ACC112 (cell line): ENCODE data around the gene CCDC197.

Experiments
- H2AFZ ChIP-seq: fragments of 200-600 bp; sonication (generic); one replicate; pipeline ENCODE4 v1.6.0; 2017; ENCODE audit warnings: antibody characterized with exemption, low read length; ENCODE audit not compliant: unreplicated experiment
- H3K27ac ChIP-seq: fragments of 200-600 bp; sonication (generic); 2 replicates; pipeline ENCODE4 v1.5.1; 2014; ENCODE audit warnings: low read depth, mild to moderate bottlenecking, antibody characterized with exemption, low read length, moderate library complexity
- H3K27me3 ChIP-seq: fragments of 200-600 bp; sonication (generic); 2 replicates; pipeline ENCODE4 v1.6.1; 2014; ENCODE audit warnings: mild to moderate bottlenecking, antibody characterized with exemption, low read length, moderate library complexity, mixed read lengths; ENCODE audit not compliant: insufficient read depth
- H3K36me3 ChIP-seq: fragments of 200-600 bp; sonication (generic); 2 replicates; pipeline ENCODE4 v1.6.1; 2016; ENCODE audit warnings: mild to moderate bottlenecking, antibody characterized with exemption, low read length, moderate library complexity, mixed read lengths; ENCODE audit not compliant: insufficient read depth
- H3K4me1 ChIP-seq: fragments of 200-600 bp; sonication (generic); one replicate; pipeline ENCODE4 v1.6.1; 2016; ENCODE audit warnings: low read length, mixed read lengths; ENCODE audit not compliant: insufficient read depth, unreplicated experiment, control insufficient read depth
- H3K4me3 ChIP-seq: fragments of 200-600 bp; sonication (generic); 2 replicates; pipeline ENCODE4 v1.5.1; 2014; ENCODE audit warnings: mild to moderate bottlenecking, low read depth, low read length
- H3K79me2 ChIP-seq: fragments of 200-600 bp; sonication (generic); one replicate; pipeline ENCODE4 v1.6.0; 2016; ENCODE audit warnings: low read length; ENCODE audit not compliant: control insufficient read depth, unreplicated experiment, insufficient read depth

CCDC197 gene

DNA sequence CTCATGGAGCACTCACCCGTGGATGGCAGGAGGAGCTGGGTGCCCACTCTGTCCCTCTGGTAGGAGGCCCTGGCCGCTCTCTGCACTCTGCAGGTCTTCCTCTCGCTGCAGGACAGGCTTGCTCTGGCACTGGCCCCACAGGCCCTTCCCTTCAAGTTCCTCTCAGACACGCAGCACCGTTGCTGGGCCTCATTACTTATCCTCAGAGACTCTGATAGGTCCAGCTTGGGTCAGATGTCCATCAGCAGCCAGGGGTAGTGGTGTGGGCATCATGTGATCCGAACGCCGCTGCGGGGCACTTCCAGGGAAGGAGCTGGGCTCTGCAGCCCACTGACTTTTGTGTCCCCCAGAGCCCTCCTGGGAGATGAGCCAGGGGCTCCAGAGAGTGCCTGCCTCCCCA, 40.9 kb downstream of the CCDC197 start:
- Histone ChIP-seq H3K4me3 (no peak overlapping the region), H3K4me1 (peaks cover 10% of the 10 kb centered on the region), H3K79me2 (no peaks in the 10 kb centered on the region), H3K27me3 (no peaks in the 10 kb centered on the region), H2AFZ (no peak overlapping the region), H3K36me3 (no peaks in the 10 kb centered on the region), H3K27ac (no peak overlapping the region)

DNA sequence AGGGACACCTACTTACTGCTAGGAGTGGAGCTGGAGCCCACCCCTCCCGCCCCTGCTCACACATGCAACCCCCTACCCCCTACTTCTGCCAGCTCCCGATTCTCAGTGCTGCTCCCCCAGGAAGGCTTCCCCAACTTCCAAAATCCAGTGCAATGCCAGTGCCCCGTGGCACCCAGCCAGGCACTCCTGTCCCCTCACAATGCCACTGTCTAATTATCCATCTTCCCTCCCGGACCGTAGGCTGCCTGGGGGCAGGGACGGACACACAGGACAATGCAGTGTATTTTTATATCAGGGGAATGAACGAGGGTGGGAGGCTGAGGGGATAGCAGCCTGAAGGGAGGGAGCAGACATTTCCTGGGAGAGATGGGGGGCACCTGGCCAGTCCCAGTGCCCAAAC, 41.4 kb downstream of the CCDC197 start:
- Histone ChIP-seq H3K4me3 (no peak overlapping the region), H2AFZ (no peak overlapping the region), H3K4me1 (peaks cover 15% of the 10 kb centered on the region), H3K36me3 (no peaks in the 10 kb centered on the region), H3K27me3 (no peaks in the 10 kb centered on the region), H3K27ac (no peak overlapping the region), H3K79me2 (no peaks in the 10 kb centered on the region)

DNA sequence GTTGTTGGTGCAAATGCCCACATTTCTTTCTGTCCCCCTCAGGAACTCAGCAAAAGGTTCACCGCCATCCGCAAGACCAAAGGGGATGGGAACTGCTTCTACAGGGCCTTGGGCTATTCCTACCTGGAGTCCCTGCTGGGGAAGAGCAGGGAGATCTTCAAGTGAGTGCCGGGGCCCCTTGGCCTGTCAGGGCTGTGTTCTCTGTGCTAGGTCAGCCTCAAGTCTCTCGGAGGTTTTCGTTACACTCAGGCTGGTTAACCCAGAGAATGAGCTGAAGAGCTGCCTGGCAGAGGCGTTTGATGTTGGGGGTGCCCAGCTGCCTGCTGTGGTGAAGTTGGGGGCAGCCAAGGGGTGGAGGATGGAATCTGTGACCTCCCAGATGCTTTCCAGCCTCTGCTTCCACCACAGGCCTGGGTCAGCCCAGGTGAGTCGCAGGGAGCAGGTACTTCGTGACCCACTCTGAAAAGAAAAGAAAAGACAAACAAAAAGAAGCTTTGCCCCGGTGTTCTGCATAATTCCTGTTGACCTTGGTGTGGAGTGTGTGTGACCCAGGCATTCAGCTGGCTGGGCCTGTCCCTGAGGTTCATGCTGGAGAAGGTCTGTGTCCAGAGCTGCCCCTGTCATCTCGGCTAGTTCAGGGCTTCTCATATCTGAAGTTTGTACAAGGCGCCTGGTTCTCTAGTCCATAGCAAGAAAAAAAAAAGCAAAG, 42.0 kb downstream of the CCDC197 start:
- H3K27ac ChIP-seq, result no peak overlapping the region
- H3K36me3 ChIP-seq, result no peaks in the 10 kb centered on the region
- H3K27me3 ChIP-seq, result no peaks in the 10 kb centered on the region
- no peak overlapping the region for H2AFZ ChIP-seq
- no peak overlapping the region for H3K4me3 ChIP-seq
- peaks cover 15% of the 10 kb centered on the region for H3K4me1 ChIP-seq
- no peaks in the 10 kb centered on the region for H3K79me2 ChIP-seq

DNA sequence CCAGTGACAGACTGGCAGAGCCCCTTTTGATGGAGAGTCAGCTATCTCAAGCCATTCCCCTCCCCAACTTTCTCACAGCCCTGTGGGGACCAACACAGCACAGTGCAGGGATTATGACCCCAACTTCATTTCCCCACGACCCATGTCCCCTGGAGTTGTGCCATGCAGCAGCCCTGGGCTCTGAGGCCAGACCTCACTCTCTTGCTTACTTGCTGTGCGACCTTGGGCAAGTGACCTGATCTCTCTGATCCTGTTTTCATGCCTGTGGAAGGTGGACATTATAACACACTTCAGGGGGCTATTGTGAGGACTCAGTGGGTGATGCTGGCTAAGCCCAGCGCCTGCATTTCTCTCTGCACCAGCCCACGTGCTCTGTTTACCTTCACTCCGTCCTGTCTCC, 43.1 kb downstream of the CCDC197 start:
- Histone ChIP-seq H3K4me1 (peaks cover 15% of the 10 kb centered on the region), H3K27me3 (no peaks in the 10 kb centered on the region)

DNA sequence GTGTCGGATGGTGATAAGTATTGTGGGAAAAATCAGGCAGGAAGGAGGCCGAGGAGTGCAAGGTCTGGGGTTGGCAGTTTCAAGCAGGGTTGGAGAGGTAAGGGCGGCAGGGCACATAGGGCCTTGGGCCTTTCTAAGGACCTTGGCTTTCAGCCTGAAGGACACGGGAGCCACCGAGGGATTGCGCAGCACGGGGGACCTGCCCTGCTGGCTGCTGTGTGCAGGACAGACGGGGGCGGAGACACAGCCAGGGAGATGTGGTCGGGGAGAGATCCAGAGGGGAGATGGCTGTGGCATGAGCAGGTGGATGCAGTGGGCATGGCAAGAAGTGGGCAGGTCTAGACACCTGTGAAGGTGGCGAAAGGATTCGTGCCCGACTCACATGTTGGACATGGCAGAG, 43.7 kb downstream of the CCDC197 start:
- H3K36me3 ChIP-seq, result no peaks in the 10 kb centered on the region
- H3K4me3 ChIP-seq, result no peak overlapping the region
- H3K27ac ChIP-seq, result no peak overlapping the region
- peaks cover 15% of the 10 kb centered on the region for H3K4me1 ChIP-seq
- H3K79me2 ChIP-seq, result no peaks in the 10 kb centered on the region
- no peak overlapping the region for H2AFZ ChIP-seq
- H3K27me3 ChIP-seq, result no peaks in the 10 kb centered on the region

More for the DNA sequence above, 43.1 kb downstream of the CCDC197 start:
- Histone ChIP-seq H3K36me3 (no peaks in the 10 kb centered on the region), H2AFZ (no peak overlapping the region), H3K79me2 (no peaks in the 10 kb centered on the region), H3K27ac (no peak overlapping the region), H3K4me3 (no peak overlapping the region)

DNA sequence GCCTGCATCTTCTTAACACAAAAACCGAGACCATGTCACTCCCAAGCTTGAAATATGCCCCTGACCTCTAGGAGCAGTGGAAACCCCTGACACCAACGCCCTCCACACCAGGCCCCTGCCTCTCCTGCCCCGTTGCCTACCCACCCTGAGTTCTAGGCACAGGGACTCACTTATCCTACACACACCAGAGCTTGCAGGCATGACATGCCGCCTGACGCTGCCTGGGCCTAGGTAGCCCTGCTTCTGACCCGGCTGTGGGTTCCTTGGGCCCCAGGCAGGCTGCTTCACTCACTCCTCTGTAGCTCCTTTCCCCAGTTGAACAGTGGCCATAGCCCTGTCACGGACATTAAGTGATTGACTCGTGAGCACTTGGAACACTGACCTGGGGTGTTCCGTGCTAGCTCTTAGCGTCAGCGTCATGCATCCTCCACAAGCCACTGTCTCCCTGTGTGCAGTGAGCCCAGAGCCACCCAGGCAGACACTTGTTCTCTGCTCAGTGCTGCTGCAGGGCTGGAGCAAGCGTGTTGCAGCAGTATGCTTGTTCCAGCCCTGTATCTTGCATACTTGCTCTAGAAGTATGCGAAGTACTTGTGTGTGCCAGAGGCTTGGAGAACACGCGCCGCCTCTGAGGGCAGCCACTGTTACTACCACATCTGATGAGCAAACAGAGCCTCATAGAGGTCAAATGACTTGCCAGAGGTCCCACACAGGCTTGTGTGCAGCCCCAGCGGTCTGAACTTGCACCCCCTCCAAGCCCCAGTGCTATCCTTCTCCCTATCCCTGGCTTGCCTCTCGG, 44.6 kb downstream of the CCDC197 start:
- Histone ChIP-seq H3K79me2 (no peaks in the 10 kb centered on the region), H3K36me3 (no peaks in the 10 kb centered on the region), H3K4me3 (no peak overlapping the region), H2AFZ (no peak overlapping the region), H3K4me1 (peaks cover 15% of the 10 kb centered on the region), H3K27ac (no peak overlapping the region), H3K27me3 (no peaks in the 10 kb centered on the region)

DNA sequence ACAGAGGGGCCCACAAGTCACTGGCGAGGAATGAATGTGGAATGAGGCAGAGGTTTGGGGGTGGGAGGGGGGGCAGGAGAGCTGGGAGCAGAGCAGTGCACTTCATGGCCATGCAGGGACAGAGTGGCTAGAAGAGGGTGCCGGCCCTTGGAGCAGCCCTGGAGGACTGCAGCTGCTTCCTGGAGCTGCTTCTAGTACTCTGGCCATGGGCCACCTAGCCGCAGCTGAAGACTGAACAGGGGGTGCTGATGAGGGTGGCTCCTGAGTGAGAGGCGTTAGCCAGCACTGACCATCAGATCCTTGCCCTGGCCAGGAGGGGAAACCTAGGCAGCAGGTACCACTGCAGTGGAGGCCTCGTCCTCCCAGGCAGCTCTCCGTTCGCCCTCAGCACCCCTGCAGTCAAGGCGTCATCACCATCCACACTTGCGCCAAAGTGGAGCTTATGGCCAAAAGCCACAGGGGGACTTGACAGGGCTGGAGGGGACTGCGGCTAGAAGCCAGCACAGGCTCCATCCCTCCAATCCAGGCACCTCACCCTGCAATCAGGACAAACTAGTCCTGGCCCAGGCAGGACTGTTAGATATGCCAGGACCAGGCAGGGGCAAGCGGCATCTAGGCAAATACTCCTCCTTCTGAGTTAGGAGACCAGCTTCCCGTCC, 45.5 kb downstream of the CCDC197 start:
- Histone ChIP-seq H2AFZ (no peak overlapping the region), H3K27me3 (no peaks in the 10 kb centered on the region), H3K27ac (no peak overlapping the region), H3K4me1 (peaks cover 15% of the 10 kb centered on the region), H3K79me2 (no peaks in the 10 kb centered on the region), H3K4me3 (no peak overlapping the region), H3K36me3 (no peaks in the 10 kb centered on the region)

DNA sequence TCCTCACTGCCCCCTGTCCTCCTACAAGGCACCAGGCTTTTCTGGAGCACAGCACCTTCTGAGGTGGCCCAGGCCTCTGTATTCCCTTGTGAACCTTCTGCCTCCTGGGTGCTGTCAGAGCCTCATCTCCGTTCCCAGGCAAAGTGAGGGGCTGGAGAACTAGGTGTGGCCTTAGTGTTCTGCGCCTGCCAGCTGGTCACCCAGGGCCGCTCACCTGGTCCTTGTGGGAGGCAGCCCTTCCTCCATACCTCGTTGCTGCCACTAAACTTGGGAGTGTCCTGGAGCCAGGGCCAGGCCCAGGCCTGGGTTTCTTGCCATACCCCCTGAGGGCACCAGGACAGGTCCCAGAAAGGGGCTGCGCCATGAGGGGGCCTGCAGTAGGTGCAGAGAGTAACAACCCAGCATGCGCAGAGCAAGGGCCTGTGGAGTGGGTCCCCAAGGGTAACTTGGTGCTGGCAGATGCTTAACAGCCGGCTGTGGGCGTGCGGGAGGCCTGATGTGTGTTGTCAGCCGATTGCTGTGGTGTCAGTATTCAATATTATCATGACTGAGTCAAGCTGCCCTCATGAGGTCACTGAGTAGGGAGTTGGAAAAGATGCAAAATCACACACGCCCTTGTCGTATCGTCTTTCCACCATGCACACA, 46.1 kb downstream of the CCDC197 start:
- Histone ChIP-seq H3K4me1 (peaks cover 15% of the 10 kb centered on the region), H3K4me3 (no peak overlapping the region), H3K36me3 (peaks cover 3% of the 10 kb centered on the region; the same call in 1 of the 2 replicates)

DNA sequence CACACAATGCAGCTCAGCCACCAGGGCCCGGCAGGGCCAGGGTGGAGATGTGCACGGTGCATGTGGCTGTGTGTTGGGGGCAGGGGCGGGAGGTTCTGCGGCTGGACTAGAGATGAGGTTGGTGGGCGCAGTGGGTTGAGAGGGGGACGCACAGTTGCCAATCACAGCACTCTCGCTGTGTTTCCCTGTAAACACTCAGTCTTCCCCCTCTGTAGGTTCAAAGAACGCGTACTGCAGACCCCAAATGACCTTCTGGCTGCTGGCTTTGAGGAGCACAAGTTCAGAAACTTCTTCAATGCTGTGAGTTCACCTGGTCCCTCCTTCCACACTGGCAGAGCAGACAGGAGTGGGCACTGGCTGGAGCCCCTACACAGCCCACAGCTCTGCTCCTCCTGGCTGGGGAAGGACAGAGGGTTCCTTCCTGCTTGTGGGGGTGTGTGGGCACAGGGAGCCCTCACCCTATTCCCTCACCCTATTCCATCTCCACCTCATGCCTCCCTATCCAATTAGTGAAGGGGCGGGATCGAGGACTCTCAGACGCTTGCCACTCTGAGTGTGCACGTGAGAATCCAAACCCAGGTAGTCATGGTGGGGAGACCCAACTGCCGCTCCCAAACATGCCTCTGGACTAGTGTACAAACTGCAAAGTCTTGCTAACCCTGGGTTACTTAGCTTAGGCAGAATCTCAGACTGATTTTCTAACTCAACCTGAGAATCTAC, 46.8 kb downstream of the CCDC197 start:
- Histone ChIP-seq H3K27me3 (no peaks in the 10 kb centered on the region), H3K27ac (no peak overlapping the region), H2AFZ (no peak overlapping the region), H3K36me3 (peaks cover 8% of the 10 kb centered on the region; the same call in 1 of the 2 replicates), H3K79me2 (no peaks in the 10 kb centered on the region), H3K4me1 (peaks cover 15% of the 10 kb centered on the region), H3K4me3 (no peak overlapping the region)

More for the DNA sequence above, 46.1 kb downstream of the CCDC197 start:
- no peak overlapping the region for H3K27ac ChIP-seq
- no peaks in the 10 kb centered on the region for H3K27me3 ChIP-seq
- no peaks in the 10 kb centered on the region for H3K79me2 ChIP-seq
- H2AFZ ChIP-seq, result no peak overlapping the region
